Measurements from ENCODE around the gene POLE2. TPM values are rescaled to one million over a fixed set of nuclear protein-coding genes. Genes with fewer than 3 reads are reported as not detected.
"Not testable (repeated sequence)": the region's sequence is repeated elsewhere in the genome, so short reads cannot be mapped to it uniquely, and the experiment has no call there.

Gene POLE2
- total RNA-seq, 1 experiment from 2014 or later, result 17.4 TPM

DNA sequence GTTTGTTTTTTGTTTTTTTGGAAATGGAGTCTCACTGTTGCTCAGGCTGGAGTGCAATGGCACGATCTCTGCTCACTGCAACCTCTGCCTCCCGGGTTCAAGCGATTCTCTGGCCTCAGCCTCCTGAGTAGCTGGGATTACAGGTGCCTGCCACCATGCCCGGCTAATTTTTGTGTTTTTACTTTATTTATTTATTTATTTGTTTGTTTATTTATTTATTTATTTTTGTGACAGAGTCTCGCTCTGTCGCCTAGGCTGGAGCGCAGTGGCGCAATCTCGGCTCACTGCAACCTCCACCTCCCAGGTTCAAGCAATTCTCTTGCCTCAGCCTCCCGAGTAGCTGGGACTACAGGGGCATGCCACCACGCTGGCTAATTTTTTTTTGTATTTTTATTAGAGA, 23.0 kb upstream of the POLE2 start:
- BruUV-seq (replicated peaks); in situ Hi-C loops (cut with HindIII; ENCODE audit: low pct_unique_long_range_greater_than_20kb, low sequenced_read_pairs); intact Hi-C loops (cut with micrococcal nuclease; ENCODE audit: unreplicated experiment): not testable (repeated sequence)

DNA sequence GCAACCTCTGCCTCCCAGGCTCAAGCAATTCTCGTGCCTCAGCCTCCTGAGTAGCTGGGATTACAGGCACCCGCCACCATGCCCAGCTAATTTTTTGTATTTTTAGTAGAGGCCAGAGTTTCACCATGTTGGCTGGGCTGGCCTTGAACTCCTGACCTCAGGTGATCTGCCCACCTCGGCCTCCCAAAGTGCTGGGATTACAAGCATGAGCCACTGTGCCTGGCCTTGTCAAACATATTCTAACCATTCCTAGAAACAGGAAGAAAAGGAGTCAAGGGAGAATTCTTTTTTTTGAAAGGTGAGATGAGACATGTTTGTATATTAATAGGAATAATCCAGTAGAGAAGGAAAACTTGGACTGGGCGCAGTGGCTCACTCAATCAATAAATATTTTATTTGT, 16.5 kb upstream of the POLE2 start:
- H3K4me3 ChIP-seq (ENCODE audit: low read depth in 2 of 2, low read length in 2 of 2); H3K27ac ChIP-seq (ENCODE audit: low read length); H3K27me3 ChIP-seq (ENCODE audit: control insufficient read depth, insufficient read depth, low read length); BruUV-seq (replicated peaks); in situ Hi-C loops (cut with HindIII; ENCODE audit: low pct_unique_long_range_greater_than_20kb, low sequenced_read_pairs); intact Hi-C loops (cut with micrococcal nuclease; ENCODE audit: unreplicated experiment); DNase-seq (ENCODE audit: low read depth, low spot score); H3K9me3 ChIP-seq (ENCODE audit: control insufficient read depth, insufficient read depth, low read depth, low read length); POLR2A ChIA-PET; H3K36me3 ChIP-seq (ENCODE audit: control insufficient read depth, insufficient read depth, low read length); CTCF ChIA-PET; ATAC-seq; H3K4me1 ChIP-seq (ENCODE audit: control insufficient read depth, insufficient read depth, low read length): not testable (repeated sequence)

More for the DNA sequence above, 23.0 kb upstream of the POLE2 start:
- H3K4me1 ChIP-seq (ENCODE audit: control insufficient read depth, insufficient read depth, low read length); H3K27ac ChIP-seq (ENCODE audit: low read length); POLR2A ChIA-PET; DNase-seq (ENCODE audit: low read depth, low spot score); ATAC-seq; H3K27me3 ChIP-seq (ENCODE audit: control insufficient read depth, insufficient read depth, low read length); H3K36me3 ChIP-seq (ENCODE audit: control insufficient read depth, insufficient read depth, low read length); CTCF ChIA-PET; H3K9me3 ChIP-seq (ENCODE audit: control insufficient read depth, insufficient read depth, low read depth, low read length); H3K4me3 ChIP-seq (ENCODE audit: low read depth in 2 of 2, low read length in 2 of 2): not testable (repeated sequence)

DNA sequence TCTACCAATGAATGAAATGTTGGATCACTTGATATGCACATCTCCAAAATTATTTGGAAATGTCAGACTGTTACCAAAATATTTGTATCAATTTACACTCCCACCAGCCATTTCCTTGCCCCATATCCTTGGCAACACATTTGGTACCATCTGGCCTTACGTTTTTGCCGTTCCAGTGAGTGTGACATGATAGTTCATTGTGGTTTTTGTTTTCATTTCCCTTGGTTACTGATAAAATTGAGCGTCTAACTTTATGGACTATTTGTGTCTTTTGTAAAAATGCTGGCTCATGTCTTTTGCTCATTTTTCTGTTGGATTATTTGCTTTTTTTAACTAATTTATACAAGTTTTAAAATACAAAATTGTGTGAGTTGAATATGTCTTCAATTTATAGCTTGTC, 16.0 kb upstream of the POLE2 start:
- Histone ChIP-seq H3K27me3 (ENCODE audit: control insufficient read depth, insufficient read depth, low read length) (no peaks in the 10 kb centered on the region), H3K27ac (ENCODE audit: low read length) (no peak overlapping the region), H3K4me1 (ENCODE audit: control insufficient read depth, insufficient read depth, low read length) (no peaks in the 10 kb centered on the region), H3K4me3 (ENCODE audit: low read depth in 2 of 2, low read length in 2 of 2) (no peak overlapping the region), H3K36me3 (ENCODE audit: control insufficient read depth, insufficient read depth, low read length) (no peaks in the 10 kb centered on the region), H3K9me3 (ENCODE audit: control insufficient read depth, insufficient read depth, low read depth, low read length) (no peaks in the 10 kb centered on the region)
- ChIA-PET CTCF (no interaction called here), POLR2A (no interaction called here)
- ATAC-seq (no peak), DNase-seq (ENCODE audit: low read depth, low spot score) (no peak)
- intact Hi-C loops (cut with micrococcal nuclease; ENCODE audit: unreplicated experiment) (no loop called here), in situ Hi-C loops (cut with HindIII; ENCODE audit: low pct_unique_long_range_greater_than_20kb, low sequenced_read_pairs) (no loop called here)
- TF ChIP-seq POLR2AphosphoS5 (IDR thresholded peaks at IDR 0.05; ENCODE audit: low read depth, low read length) (no peak), TCF7L2 (IDR thresholded peaks at IDR 0.05; ENCODE audit: low read depth, low read length) (no peak), SIN3A (IDR thresholded peaks at IDR 0.05; ENCODE audit: borderline replicate concordance, insufficient read depth, low read depth, low read length) (no peak)
- TF ChIP-seq, protein P1, sequence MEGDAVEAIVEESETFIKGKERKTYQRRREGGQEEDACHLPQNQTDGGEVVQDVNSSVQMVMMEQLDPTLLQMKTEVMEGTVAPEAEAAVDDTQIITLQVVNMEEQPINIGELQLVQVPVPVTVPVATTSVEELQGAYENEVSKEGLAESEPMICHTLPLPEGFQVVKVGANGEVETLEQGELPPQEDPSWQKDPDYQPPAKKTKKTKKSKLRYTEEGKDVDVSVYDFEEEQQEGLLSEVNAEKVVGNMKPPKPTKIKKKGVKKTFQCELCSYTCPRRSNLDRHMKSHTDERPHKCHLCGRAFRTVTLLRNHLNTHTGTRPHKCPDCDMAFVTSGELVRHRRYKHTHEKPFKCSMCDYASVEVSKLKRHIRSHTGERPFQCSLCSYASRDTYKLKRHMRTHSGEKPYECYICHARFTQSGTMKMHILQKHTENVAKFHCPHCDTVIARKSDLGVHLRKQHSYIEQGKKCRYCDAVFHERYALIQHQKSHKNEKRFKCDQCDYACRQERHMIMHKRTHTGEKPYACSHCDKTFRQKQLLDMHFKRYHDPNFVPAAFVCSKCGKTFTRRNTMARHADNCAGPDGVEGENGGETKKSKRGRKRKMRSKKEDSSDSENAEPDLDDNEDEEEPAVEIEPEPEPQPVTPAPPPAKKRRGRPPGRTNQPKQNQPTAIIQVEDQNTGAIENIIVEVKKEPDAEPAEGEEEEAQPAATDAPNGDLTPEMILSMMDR (IDR thresholded peaks at IDR 0.05), result no peak
- TF ChIP-seq, protein P2, sequence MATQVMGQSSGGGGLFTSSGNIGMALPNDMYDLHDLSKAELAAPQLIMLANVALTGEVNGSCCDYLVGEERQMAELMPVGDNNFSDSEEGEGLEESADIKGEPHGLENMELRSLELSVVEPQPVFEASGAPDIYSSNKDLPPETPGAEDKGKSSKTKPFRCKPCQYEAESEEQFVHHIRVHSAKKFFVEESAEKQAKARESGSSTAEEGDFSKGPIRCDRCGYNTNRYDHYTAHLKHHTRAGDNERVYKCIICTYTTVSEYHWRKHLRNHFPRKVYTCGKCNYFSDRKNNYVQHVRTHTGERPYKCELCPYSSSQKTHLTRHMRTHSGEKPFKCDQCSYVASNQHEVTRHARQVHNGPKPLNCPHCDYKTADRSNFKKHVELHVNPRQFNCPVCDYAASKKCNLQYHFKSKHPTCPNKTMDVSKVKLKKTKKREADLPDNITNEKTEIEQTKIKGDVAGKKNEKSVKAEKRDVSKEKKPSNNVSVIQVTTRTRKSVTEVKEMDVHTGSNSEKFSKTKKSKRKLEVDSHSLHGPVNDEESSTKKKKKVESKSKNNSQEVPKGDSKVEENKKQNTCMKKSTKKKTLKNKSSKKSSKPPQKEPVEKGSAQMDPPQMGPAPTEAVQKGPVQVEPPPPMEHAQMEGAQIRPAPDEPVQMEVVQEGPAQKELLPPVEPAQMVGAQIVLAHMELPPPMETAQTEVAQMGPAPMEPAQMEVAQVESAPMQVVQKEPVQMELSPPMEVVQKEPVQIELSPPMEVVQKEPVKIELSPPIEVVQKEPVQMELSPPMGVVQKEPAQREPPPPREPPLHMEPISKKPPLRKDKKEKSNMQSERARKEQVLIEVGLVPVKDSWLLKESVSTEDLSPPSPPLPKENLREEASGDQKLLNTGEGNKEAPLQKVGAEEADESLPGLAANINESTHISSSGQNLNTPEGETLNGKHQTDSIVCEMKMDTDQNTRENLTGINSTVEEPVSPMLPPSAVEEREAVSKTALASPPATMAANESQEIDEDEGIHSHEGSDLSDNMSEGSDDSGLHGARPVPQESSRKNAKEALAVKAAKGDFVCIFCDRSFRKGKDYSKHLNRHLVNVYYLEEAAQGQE (IDR thresholded peaks at IDR 0.05; ENCODE audit: insufficient read depth in 1 of 2, low read depth in 2 of 2, low read length in 1 of 2), result no peak
- no TSS peak for BruUV-seq (replicated peaks)

All from Panc1 (cell line).